ENCODE results near the gene EHMT1. TPM values are rescaled to one million over a fixed set of nuclear protein-coding genes. Genes with fewer than 3 reads are reported as not detected.
A peak's percentile ranks its signal among the peaks of the same experiment; 100 is the strongest.
"Not testable (repeated sequence)": the region's sequence is repeated elsewhere in the genome, so short reads cannot be mapped to it uniquely, and the experiment has no call there.

The EHMT1 gene
- total RNA-seq, 1 donor from 2014 or later: 71.7 TPM

GRCh38 chr9:137709411-137710101, 90.8 kb downstream of the EHMT1 start:
- DNase-seq (ENCODE audit: low spot score in 2 of 2): no peak
- no peak for FAIRE-seq

GRCh38 chr9:137710704-137711103, 91.9 kb downstream of the EHMT1 start:
- no peak for DNase-seq (ENCODE audit: low spot score in 2 of 2)
- no peak for FAIRE-seq

- FAIRE-seq (no peak), DNase-seq (ENCODE audit: low spot score in 2 of 2) (no peak)
Observed at GRCh38 chr9:137711678-137712105, 92.9 kb downstream of the EHMT1 start.

- FAIRE-seq: no peak
- no peak for DNase-seq (ENCODE audit: low spot score in 2 of 2)
Observed at GRCh38 chr9:137715321-137715720, 96.5 kb downstream of the EHMT1 start.

- FAIRE-seq: not testable (repeated sequence)
Observed at GRCh38 chr9:137715866-137716693, 97.3 kb downstream of the EHMT1 start.

GRCh38 chr9:137716694-137717287, 98.0 kb downstream of the EHMT1 start:
- FAIRE-seq (no peak), DNase-seq (ENCODE audit: low spot score in 2 of 2) (no peak)

More at GRCh38 chr9:137715866-137716693, 97.3 kb downstream of the EHMT1 start:
- DNase-seq (ENCODE audit: low spot score in 2 of 2): not testable (repeated sequence)

GRCh38 chr9:137717776-137718327, 99.0 kb downstream of the EHMT1 start:
- no peak for FAIRE-seq
- no peak for DNase-seq (ENCODE audit: low spot score in 2 of 2)

- no peak for DNase-seq (ENCODE audit: low spot score in 2 of 2)
- FAIRE-seq: no peak
Observed at GRCh38 chr9:137719194-137719593, 100.4 kb downstream of the EHMT1 start.

GRCh38 chr9:137720571-137721110, 101.8 kb downstream of the EHMT1 start:
- no peak for FAIRE-seq
- DNase-seq (ENCODE audit: low spot score in 2 of 2): no peak

- FAIRE-seq (no peak), DNase-seq (ENCODE audit: low spot score in 2 of 2) (no peak)
Observed at GRCh38 chr9:137721479-137721878, 102.7 kb downstream of the EHMT1 start.

GRCh38 chr9:137721899-137722298, 103.1 kb downstream of the EHMT1 start:
- FAIRE-seq (peak; percentile 8), DNase-seq (ENCODE audit: low spot score in 2 of 2) (no peak)

GRCh38 chr9:137722481-137722880, 103.7 kb downstream of the EHMT1 start:
- DNase-seq (ENCODE audit: low spot score in 2 of 2) (no peak), FAIRE-seq (no peak)

- not testable (repeated sequence) for FAIRE-seq; DNase-seq (ENCODE audit: low spot score in 2 of 2)
Observed at GRCh38 chr9:137723356-137723755, 104.6 kb downstream of the EHMT1 start.

GRCh38 chr9:137723783-137724445, 105.1 kb downstream of the EHMT1 start:
- DNase-seq (ENCODE audit: low spot score in 2 of 2) (no peak), FAIRE-seq (no peak)

- DNase-seq (ENCODE audit: low spot score in 2 of 2): no peak
- FAIRE-seq: no peak
Observed at GRCh38 chr9:137724818-137725240, 106.0 kb downstream of the EHMT1 start.

- FAIRE-seq: no peak
- DNase-seq (ENCODE audit: low spot score in 2 of 2): no peak
Observed at GRCh38 chr9:137725598-137725997, 106.8 kb downstream of the EHMT1 start.

- not testable (repeated sequence) for DNase-seq (ENCODE audit: low spot score in 2 of 2); FAIRE-seq
Observed at GRCh38 chr9:137726336-137726735, 107.5 kb downstream of the EHMT1 start.

- DNase-seq (ENCODE audit: low spot score in 2 of 2): no peak
- FAIRE-seq: no peak
Observed at GRCh38 chr9:137726764-137727163, 108.0 kb downstream of the EHMT1 start.

GRCh38 chr9:137727716-137728115, 108.9 kb downstream of the EHMT1 start:
- no peak for FAIRE-seq
- no peak for DNase-seq (ENCODE audit: low spot score in 2 of 2)

Data from frontal cortex (tissue), 4 donors.